Suppressor macrophage treated with lipopolysaccharide for 4 hours (primary cell): ENCODE measurements around the gene COL23A1.

ENCODE experiments used
- DNase-seq: peaks from one replicate; pipeline ENCODE4 v3.0.0-alpha.2; 2020

The COL23A1 gene

DNA sequence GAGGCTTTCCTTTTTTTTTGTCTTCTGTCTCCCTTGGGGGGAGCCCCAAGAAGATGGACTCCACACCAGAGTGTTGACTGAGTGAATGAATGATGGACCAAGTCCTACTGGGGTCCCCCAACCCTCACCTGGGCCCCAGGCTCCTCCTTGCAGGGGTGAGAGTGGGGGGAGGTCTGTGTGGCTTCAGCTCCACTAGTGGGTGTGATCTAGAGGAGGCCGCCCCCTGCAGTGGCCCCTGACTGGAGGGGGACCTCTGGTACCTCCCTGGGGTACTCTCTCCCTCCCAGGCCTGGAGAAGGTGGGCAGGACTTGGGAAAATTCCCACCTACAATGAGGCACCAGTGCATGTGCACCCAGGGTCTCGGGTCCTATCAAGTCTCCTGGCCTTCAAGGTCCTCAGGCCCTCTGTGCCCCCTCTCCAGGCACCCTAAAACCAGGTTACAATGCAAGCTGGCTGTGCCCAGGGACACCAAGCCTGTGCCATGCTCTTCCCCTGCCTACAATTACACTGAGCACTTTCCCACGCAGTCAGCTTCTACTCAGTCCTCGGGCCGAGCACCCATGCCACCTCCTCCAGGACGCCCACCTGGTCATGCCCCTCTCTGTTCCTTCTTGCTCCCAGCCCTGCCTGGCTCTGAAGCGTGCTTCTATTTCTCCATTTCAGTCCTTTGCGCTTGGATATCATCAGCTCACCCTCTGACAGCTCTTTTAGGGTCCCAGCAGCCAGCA, 240.4 kb downstream of the COL23A1 start:
- no peak for DNase-seq

DNA sequence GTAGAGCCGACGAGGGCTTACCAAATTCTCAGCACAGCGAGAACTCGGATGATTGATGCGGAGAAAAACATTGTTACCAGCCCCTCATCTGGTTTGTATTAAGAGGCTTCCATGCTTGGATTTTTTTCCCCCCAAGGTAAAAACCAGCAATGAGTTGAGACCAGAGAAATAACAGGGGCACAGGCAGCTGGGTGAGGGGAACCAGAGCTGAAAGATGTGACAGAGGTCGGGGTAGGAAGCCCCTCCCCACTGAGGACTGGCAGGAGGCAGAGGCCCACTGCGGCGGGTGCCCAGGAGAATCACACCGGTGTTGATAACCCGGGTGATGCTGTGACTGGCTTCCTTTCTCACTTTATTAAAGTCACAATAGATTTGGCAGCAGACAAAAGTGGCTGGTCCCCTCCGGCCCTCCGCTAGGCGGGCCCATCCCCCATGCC, 241.1 kb downstream of the COL23A1 start:
- DNase-seq = no peak

DNA sequence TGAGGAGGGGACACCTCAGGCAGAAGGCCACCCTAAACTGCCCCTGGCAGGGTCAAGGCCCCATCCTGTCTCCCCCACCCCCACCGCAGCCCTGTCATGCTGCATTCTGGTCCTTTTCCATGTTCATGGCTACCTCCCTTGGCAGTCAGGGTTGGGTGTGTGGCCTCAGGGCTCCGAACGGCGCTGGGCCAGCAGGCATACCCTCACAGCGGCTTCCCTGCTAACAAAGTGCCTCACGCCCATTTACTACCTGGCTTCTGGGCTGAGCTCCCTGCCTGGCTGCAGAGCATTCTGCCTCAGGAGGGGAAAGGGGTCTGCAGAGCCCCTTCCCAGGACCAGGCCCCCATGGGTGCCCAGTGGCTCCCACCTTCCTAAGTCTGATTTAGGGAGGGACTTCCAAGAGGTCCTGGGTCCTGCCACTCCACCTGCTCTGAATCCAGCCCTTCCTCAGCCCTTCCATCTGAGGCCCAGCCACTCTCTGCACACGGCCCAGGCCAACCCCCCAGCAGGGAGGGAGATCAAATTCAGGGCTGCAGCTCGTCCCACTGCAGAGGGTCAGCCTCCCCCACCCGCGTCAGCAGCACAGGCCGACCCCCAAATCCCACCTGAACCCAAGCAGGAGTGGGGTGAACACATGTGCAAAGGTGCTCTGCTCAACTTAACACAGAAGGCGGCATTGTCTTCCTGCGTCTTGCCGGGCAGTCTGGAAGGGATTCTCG, 241.7 kb downstream of the COL23A1 start:
- DNase-seq = no peak

DNA sequence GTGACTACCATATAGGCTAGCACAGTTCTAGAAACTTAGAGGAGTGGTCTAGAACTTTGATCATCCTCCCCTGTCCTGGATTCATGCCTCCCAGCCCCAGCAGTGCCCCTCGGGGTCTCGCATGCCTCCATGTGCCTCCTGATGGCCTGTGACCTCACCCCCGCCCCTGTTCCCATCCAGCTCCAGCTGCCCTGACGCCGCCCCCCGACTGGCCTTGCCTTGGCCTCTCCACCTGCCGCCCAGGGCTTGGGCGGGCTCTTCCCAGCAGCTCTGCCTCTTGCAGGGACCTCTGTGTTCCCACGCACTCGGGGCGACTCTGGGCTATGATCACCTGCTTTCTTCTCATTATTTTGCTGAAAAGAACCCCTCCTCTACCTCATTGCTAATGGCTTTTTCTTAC, 242.2 kb downstream of the COL23A1 start:
- DNase-seq = no peak

DNA sequence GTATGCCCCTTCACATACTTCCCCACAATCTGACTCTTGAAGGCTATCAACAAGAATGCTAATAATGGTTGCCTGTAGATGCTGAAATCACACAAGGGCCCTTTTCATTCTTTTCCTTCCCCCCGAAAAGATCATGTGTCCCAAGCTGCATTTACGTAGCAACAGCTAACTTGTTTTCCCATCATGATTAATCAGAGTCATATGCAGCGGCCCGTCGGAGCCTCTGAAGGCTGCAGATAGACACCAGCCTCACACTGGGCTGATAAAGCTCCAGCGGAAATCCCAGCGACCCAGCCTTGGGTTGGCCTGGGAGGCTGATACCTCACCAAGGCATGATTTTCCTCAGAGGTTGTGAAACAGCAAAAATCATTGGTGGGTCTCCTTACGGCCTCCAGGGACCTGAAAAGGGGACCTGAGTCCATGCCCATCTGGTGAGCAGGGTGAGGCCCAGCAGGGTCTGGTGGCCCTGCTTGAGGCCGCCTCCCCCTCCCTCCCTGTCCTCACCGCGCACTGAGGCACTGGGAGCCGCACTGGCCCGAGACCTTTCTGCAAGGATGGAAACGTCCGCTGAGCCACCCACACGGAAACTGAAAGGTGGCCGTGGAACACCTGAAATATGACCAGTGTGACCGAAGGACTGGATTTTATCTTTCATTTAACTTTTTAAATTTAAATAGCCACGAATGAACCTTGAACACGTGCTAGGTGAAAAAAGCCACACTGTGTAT, 243.4 kb downstream of the COL23A1 start:
- DNase-seq = no peak

DNA sequence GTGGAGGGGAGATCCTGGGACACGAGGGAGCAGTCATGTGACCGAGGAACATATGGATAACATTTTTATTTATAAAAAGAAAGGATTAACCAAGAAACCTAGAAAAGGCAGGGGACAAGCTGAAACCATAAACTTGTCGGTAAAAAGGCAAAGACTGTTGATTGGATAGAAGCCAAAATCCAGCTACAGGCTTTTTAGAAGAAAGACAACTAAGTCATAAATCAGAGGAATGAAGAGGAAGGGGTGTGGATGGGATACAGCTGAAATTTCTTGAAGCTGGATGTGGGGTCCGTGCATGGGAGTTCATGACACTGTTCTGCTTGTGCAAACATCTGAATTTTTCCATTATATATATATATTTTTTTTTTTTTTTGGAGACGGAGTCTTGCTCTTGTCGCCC, 246.9 kb downstream of the COL23A1 start:
- DNase-seq = no peak

DNA sequence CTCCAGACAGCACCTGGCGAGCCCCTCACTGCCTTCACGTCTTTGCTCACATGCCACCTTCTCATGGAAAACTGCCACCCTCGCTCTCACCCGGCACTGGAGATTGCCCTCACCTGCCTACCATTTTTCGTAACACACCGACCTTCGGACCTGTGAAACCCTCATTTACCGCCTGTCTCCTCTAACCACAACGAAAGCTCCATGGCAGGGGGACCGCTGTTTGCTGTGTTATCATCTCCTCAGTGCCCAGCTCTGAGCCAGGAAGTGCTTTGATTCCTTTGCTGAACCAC, 248.4 kb downstream of the COL23A1 start:
- DNase-seq = no peak

DNA sequence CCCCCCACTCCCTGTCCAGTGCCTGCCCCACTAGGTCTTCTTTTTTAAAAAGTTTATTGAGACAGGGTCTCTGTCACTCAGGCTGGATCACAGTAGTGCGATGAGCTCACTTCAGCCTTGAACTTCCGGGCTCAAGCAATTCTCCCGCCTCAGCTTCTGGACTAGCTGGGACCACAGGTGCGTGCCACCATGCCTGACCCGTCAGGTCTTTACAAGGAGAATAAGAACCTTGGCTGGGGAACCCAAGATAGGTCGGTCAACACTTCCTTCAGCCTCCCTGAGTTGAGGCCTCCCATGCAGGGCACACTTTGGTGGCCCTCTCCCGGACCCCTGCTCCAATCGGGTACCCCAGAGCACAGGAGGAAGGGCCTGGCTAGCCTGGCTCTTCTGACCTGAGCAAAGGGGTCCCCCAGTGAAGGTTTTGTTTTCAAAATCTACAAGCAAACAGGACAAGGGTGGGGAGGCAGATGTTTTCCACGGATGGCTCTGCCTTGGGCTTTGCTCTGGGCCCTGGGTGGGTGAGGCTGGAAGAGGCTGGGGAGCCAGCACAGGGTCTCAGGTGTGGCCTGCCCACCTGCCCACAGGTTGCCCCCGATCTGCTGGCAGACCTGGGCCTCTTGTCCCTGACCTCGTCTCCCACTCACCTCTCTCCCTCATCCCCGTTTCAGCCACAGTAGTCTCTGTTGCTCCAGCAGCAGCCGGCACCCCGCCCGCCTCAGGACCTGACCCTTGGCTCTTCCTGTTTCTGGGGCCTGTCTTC, 248.9 kb downstream of the COL23A1 start:
- DNase-seq = no peak

DNA sequence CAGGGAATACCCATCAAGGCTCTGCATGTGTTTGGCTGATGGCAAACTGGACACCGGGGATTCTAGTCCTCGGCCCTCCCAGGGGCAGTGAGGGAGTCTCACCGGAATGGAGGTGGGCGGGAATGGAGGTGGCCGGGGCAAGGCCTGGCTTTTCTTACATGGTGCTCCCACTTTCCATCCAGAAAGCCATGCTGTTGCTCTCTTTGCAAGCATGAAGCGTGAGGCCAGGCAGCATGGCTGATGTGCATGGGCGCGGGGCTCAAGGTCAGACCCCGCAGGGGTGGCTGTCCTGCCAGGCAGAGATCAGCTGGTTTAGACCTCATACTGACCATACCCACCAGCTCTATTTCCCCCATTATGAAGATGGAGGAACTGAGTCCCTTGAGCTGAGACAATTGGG, 249.6 kb downstream of the COL23A1 start:
- no peak for DNase-seq

DNA sequence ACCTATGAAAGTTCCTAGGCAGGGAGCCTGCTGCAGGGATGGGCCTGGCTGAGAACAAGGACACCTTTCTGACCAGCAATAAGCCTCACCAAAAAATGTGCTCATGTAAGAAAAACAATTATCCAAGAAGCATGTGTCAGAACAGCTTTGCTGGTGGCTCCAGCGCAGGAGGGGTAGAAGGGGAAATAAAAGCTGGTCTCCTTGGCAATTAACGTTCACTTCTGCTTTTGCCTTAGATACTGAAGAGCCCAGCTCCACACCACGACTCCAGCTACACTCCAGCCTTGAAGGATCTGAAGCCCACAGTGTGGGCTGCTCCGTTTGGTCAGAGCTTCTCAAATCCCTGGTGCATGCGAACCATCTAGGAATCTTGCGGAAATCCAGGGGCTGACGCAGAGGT, 250.0 kb downstream of the COL23A1 start:
- DNase-seq = peak; percentile 79

DNA sequence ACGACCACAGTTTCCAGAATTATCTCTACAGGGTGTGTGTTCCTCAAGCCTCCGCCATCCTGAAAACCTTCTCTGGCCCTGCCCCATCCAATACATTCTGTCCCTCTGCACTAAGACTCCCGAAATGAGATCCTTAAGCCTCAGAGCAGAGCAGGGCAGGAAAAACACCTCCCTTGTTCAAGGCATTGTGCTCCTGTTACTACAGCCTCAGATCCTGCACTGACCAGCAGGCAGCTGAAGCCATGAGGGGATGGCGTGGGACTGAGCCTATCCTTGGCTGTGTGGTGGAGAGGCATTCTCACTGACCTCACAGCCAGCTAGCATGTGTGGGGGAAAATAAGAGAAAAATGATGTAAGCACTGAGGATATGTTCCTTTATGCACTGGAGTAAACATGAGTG, 250.9 kb downstream of the COL23A1 start:
- DNase-seq = no peak

DNA sequence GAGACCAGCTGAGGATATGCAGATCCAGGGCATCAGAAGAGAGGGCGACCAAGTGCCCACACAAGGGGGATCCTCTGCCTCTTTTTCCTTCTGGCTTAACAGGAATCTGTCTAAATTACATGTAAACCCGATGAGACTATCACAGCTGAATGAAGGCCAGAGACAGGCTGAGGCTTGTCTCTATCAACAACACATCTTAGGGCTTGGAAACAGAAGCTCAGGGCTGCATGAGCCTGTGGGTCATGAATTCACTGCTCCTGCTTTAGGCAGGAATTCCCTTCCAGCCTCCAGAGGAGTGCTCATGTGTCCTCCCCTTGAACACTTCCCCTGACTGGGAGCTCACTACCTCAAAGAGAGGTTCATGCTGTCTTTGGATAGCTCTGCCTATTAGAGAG, 251.4 kb downstream of the COL23A1 start:
- DNase-seq = peak; percentile 15

DNA sequence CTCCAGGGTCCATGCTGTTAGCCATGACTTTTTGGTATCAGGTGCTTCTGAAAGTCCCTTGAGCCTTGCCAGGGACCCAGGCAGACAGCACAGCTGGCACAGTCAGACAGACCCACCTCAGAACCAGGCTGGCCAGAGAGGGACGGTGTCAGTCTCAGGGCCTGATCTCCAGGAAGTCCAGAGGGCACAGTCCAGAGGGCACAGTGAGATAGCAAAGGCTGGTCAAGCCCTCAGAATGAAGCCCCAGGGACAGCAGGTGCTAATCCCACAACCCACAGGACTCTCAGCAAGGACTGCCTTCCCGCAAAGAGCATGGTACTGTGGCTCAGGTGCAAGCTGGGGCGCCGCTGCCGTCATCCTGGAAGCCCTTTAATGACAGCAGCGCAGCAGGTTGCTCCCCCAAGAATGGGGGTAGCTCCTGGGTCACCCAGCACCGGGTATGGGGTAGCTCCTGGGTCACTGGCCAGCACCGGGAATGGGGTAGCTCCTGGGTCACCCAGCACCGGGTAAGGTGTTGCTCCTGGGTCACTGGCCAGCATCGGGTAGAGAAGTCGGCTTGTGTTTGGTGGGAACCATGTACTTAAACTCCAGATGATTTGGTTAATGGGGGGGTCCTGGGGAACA, 252.0 kb downstream of the COL23A1 start:
- DNase-seq = no peak

DNA sequence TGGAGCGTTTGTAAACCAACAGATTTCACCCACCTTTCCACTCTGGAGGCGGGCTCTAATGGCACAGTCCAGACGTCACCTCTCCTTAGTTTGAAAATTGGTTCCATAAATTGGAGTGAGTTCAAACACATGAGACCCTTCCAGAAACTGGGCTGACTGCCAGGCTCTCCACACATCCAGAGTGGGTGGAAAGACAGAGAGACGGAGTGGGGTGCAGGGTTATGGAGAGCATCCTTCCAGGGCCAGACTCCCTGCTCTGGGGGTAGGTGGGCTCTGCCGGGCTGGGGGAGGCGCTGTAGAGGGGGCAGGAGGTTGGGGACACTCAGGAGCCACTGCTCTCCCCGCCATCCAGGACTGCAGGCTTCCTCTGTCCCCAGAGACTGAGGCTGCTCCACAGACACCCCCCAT, 252.9 kb downstream of the COL23A1 start:
- DNase-seq = no peak

DNA sequence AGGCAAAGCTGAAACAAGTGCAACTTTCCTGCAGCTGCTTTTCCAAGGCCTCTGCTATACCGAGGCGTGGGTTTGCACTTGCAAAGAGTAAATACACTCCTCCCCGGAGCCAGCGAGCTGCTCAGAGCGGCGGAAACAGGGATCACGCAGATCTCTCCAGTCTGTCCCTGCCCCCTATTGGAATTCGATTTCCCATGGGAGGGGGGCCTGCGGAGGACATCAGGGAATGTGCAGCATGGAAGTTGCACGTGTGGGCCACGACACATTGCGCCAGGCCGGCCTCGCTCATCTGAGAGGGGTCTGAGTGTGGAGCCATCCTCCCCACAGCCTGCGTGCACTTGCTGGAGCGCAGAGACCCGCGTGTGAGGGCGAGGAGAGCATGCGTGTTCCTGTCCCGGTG, 253.3 kb downstream of the COL23A1 start:
- no peak for DNase-seq

DNA sequence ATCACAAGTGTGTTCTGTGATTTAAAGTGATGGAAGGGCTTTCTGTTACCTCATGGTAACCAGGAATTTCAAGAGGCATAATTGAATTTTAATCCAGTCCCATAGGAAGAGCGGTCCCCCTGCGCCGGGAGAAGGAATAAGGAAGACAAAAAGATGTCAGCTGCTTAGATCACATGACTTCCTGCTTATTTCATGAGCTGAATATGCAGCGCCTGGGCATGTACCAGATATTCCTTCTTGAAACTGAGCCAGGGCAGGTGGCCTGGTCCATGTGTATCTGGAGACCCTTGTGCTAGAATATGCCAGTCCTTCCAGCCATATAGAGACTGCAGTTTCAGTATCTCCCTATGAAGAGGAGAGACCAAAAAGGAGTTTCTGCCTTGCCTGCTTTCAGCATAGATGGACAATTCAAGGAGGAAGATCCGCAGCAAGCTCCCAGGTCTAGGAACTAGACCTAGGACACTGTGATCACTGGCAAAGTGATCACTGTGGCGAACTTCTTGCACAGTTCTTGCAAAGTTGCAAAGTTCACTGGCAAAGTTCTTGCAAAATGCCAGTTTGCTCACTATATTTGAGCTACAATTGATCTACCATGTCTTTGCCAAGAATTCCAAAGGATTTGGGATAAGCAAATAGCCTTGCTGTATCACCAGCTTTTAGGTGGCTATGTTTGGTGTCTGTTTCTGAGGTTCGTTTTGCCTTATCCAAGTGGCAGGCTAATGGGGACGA, 254.7 kb downstream of the COL23A1 start:
- DNase-seq = no peak

DNA sequence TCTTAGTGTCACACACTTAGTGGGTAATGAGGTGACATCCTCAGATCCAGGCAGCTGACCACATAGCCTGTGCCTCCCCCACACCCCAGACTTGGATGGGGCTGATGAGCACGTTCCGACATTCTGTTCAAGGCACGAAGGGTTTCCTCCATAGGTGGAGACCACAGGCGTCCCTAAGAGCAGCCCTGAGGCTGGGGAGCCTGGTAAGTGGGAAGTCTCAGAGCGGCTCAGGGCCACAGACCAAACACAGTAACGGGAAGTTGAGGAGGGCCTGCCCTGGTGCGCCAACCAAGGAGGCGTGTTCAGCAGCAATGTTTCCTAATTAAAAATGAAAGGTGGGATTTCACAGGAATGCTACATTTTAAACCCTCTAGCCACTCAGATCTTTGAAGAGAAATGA, 255.3 kb downstream of the COL23A1 start:
- DNase-seq = peak; percentile 59

DNA sequence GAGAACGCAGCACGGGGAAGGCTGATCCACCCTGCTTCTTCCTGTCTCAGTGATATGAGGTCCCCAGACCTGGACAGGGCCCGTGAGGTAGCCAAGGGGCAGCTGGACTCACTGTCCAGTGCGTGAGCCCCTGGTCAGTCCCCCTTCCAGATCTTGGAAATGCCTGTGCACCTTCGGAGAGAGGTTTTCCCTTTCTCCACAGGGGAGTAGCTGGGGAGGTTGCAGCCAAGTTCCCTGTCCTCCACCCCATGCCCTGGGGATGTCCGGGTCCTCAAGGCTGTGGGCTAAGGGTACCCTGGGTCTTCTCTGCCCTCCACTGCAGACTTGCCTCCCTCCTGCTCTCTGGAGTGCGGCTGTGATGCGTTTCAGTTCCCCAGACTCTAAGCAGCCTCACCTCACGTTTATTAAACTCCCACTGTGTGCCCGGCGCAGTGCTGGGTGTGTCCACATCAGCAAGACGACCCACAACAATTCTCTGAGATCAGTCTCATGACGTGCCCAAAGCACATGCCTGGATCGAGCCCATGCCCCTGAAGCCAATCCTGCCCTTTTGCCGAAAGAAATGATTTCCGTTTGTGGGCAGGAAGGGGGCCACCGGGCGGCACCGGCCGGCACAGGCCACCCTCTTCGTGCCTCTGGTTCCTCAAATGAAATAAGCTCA, 256.2 kb downstream of the COL23A1 start:
- no peak for DNase-seq

DNA sequence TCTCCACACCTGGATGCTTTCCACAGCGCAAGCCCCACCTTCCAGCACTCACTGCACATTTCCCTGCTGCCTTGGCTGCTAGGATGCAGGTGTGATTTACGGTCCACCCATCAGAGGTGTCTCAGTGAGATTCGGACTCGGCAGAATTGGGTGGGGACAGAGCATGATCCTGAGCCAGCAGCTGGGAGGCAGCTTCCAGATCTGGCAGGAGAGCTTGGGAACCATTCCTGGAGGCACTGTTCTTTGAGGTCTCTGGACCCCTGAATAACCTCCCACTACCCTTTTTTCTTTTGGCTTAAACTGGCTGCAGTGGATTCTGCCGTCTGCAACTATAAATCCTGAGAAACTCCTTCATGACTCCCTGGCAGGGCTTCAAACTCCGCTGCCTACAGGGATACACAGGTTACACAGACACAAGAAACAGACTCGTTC, 258.0 kb downstream of the COL23A1 start:
- DNase-seq = no peak

DNA sequence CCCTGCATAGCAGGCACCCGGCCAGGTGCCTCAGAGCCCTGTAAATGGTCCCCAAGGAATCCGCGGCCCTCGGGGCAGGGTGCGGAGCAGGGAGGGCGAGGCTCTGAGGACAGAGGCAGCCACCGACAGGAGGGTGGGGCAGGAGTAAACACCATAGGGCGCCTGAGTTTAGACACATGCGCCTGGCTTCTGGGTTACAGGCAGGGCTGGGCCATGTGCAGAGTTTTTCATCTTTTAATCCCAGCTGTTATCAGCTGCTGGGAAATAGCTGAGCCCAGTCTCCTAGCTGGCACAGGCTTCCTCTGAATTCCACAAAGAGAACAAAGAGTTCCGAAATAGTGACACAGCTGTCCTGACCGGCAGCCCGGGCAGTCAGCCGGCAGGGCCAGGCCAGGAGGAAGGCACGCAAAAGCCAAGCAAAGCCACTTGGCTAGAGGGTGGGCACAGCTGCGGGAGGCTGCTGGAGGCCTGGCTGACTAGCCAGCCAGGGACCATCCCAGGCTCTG, 258.6 kb downstream of the COL23A1 start:
- no peak for DNase-seq

DNA sequence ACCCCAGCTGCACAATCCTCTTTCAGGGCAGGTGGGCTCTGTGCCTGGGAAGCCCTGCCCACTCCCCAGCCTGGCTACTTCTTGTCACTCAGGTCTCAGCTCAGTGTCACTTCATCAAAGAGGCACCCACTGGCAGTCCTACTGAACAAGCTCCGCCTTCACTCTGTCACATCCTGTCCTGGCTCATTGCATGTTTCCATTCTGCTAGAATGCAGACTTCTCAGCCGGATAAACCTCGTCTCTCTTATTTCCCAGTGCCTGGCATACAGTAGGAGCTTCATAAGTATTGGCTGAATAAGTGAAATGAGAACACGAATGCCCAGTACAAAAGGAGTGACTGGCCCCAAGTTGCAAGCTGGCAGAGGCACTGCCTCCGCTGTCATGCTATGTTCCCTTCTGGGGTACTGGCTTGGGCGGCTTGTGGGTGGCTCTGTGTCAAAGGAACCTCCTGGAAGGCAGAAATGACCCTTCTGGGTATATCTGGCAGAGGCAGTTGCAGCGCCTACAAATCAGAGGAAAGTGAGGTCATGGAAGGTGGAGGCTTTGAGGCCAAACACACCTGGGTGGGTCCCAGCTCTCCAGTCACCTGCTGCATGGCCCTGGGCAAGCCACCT, 259.3 kb downstream of the COL23A1 start:
- peak; percentile 54 for DNase-seq
